Inflammatory macrophage treated with lipopolysaccharide for 1 hour (primary cell): ENCODE results near the gene SCO2.

ENCODE experiments used
- DNase-seq, 2 donors: peaks; one replicate each; pipeline ENCODE4 v3.0.0-alpha.2; 2020 to 2022

SCO2 gene

DNA sequence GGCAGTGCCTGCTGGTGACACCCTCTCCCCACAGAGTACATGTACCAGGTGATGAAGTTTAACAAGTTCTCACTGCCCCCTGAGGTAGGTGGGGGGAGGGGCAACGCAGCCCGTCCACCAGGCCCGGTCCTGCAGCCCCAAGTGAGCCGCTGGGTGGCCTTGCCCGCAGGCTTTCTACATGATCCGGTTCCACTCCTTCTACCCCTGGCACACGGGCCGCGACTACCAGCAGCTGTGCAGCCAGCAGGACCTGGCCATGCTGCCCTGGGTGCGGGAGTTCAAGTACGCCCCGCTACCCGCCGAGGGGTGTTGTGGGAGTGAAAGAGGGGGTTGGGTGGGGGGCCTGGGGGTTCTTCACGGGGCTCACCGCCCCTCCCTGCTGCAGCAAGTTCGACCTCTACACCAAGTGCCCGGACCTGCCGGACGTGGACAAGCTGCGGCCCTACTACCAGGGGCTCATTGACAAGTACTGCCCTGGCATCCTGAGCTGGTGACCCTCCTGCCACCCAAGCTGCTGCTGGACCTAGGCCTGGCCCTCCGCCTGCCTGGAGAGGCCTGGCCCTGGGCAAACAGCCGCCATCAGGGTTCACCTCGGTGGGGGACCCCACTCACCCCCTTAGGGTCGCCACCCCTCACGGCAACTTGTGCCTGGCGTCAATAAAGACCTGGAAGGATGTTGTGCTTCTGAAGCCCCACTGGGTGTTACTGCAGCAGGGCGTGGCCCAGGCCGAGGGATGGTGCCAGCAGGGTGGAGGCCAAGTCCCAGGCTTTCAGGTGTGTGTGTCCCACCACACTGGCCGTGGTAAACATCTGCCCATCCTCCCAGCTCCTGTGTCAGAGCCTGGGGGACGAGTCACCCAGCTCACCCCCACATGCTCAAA lies 35.8 kb downstream of the SCO2 start:
- DNase-seq, result no peak

- no peak for DNase-seq
Observed at GRCh38 chr22:50488886-50489285, 36.5 kb downstream of the SCO2 start.

GRCh38 chr22:50488006-50488677 lies 37.3 kb downstream of the SCO2 start:
- no peak for DNase-seq

DNA sequence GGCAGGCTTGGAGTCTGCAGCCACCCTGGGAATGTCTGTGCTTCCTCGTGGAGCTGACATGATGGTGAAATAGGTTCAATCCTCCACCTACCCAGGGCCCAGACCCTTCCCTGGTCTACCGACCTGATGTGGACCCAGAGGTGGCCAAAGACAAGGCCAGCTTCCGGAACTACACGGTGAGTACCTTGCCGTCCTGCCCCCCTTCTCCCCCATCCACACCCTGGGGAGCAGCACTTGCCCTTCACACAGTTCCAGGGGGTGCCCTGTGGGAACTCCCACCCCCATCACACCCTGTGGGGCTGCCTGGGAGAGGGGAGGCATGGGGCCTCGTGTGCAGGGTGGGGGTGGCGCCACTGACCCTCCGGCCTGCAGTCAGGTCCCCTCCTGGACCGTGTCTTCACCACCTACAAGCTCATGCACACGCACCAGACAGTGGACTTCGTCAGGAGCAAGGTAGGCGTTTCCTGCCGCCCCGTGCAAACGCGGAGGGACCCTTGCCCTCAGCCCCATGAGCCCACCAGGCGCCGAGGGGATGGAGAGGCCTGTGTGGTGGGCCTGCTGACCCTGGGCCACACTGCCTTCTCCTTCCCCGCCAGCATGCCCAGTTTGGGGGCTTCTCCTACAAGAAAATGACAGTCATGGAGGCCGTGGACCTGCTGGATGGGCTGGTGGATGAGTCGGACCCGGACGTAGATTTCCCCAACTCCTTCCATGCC lies 38.0 kb downstream of the SCO2 start:
- DNase-seq, result no peak

DNA sequence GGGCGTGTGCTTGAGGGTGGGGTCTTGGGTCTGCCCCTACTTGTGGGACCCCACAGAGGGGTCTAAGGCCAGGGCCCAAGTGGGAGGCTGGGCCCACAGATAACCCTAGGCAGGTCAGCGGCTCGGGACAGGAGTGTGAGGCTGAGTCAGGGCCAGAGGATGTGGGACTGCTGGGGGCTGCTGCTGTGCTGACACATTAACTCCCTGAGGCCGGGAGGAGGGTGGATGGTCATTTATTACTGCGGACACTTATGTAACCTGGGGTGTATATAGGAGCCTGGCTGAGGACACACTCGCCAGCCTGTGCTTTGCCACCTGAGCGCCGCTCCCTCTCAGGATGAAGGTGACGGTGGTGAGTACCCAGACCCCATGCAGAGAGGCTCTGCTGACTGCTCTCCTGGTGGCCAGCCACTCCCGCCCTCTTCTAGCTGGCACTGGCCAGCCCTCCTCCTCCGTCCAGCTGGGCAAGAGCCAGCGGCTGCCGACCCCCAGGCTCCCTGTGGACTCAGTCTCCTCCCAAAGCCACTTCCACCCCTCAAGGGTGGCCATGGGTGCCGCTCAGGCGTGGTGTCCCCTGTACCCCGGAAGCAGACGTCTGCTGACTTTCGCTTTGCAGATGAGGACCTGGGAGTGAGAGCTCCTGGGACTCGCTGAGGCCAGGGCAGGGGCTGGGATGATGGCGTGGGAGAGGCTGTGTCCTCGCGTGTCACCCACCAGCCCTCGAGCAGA lies 38.7 kb downstream of the SCO2 start, which contains the start of gene MIOX:
TSS of gene MIOX (plus strand) at position 299 of the 729 bp plus-strand sequence. CDS start at position 338, 39 bp downstream.
- DNase-seq, result no peak

- DNase-seq, result no peak
Observed at GRCh38 chr22:50485221-50486131, 39.9 kb downstream of the SCO2 start.

GRCh38 chr22:50483977-50484853 lies 41.2 kb downstream of the SCO2 start:
- no peak for DNase-seq

DNA sequence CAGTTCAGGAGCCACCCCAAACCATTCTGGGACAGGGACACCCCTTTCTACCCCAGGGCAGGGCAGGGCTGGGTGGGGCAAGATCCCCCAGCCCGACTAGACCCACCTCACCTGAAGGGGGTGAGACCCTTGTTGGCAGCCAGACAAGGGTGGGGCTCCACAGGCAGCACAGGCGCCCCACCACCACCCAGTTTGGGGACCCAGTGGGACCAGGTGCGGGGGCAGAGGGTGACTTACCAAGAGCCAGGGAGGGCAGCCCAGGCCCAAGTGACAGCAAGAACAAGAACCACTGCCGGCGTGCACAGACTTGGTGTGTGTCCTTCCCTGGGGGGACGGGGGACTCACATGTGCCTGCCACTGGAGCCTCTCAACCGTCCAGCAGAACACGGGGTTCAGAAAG lies 41.8 kb downstream of the SCO2 start:
- no peak for DNase-seq

- DNase-seq, result no peak
Observed at GRCh38 chr22:50483106-50483505, 42.3 kb downstream of the SCO2 start.

GRCh38 chr22:50482107-50483074 lies 43.0 kb downstream of the SCO2 start:
- no peak for DNase-seq

DNA sequence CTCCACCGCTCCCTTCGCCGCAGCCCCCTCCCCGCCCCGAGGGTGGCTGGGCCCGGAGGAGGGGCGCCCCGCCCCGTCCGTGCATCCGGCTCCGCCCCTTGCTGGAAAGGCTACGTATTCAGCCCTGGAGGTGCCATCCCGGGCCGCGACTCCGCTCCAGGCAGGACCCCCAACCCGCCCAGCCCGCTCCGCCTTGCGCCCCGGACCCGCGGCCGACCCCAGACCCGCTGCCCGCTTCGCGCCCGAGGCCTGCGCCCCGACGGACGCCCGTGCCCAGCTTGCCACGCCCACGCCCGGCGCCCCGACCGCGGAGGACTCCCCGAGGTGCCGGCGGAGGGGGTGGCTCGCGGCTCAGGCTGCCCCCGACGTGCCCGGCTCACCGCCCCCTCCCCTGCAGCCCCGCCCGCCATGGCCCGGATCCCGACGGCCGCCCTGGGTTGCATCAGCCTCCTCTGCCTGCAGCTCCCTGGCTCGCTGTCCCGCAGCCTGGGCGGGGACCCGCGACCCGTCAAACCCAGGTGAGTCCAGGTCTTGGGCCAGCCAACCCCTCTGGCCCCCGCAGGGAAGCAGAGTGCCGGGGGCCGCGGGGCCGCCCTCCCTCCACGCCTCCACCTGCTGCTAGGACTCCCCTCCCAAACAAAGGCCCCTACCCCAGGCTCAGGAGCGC lies 43.8 kb downstream of the SCO2 start, which contains the start of gene ADM2:
TSS of gene ADM2 (plus strand) at position 104 of the 667 bp plus-strand sequence. CDS start at position 409, 305 bp downstream.
- no peak for DNase-seq

DNA sequence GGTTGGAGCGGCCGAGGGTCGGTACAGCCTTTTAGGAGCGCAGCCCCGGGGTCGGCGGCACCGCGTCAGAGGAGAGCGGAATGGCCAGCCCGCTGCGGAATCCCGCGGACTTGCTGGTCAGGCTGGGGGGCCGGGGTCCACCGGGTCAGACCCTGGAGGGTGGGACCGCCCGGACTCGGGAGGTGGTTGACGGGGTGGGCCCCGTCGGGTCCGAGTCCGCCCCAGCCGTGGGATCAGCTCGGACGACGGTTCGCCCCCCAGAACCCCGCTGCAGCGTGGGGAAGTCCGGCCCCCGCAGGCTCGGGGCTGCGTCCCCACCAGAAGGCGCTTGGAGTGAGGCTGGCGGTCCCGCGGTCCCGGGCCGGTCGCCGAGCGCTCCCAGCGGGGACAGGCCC lies 44.4 kb downstream of the SCO2 start:
- no peak for DNase-seq

DNA sequence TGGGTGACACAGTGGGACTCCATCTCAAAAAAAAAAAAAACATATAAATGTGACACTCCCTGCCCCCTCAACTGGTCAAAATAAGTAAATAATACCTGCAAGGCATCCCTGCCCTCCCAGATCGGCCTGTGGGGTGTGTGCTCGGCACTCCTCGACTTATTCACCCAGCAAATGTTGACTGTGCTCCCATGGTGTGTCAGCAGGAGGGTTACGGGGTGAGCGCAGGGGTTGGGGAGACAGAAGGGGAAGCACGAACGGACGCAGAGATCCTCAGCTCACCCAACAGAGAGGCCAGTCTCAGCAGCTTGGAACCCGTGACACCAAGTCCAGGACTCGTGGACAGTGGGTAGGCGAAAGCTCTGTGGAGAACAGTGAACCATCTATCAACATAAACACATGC lies 45.7 kb downstream of the SCO2 start:
- peak in 1 of 2 donors; percentile 30 for DNase-seq

- DNase-seq, result no peak
Observed at GRCh38 chr22:50477923-50478322, 47.5 kb downstream of the SCO2 start.

DNA sequence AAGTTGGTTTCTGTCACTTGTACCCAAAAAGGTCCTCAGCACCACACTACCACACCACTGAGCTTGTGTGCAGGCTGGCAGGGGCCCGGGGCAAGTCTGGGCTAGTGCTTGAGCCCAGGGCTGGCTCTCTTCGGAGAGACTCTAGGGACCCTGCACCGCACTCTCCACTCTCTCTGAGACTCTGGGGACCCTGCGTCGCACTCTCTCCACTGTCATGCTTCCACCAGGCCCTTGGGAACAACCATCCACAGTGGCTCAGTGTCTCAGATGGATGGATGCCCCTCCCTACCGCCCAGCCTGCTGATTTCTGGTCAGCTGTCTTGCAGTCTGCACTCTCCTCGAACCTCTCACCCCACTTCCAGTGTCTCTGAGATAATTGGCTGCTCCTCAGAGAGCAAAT lies 48.5 kb downstream of the SCO2 start:
- DNase-seq, result no peak

GRCh38 chr22:50475652-50476002 lies 49.8 kb downstream of the SCO2 start:
- DNase-seq, result no peak

DNA sequence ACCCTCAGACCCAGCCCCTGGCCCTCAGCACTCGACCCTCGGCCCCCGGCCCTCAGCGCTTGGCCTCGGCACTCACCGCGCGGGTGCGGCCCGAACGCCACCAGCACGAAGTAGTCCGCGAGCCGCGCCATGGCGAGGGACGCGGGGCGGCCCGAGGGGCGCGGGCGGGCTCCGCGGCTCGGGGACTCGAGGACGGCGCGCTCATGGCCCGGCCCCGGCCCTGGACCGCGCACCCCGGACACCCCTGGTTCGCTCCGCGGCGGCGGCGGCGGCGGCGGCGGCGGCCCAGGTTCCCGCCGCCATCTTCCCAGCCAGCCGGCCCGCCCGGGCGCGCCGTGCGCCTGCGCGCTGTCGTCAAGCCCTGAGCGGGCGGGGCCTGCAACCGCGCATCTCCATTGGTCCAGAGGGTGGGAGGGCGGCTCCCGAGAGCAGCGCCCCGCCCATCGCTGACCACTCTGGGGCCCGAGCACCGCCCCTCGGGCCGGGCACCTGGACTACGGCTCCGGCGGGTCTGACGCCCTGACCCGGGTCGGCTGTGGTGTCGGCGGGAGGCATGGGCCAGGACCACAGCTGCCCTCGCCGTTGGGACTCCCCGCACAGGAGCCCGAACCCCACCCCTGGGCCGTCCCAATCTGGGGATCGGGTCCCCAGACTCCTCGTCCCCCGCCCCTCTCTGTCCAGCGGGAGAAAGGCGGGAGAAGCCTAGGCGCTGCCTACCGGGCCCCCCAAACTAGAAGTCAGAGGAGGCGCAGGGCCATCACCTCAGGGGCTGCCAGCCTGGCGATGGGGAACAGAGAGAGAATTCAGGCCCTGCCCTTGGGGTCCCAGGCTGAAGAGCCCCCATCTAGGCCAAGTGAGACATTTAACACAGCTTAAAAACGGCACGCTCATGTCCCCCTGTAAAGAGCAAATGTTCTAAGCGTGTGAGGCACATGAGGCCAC lies 50.4 kb downstream of the SCO2 start, which contains the start of gene SBF1:
TSS of gene SBF1 (minus strand) at position 326 of the 942 bp plus-strand sequence. CDS start at position 131, 195 bp downstream.
- DNase-seq, result peak; percentile 83 to 93
